Measurements from ENCODE around the gene MRPL45.
A peak's percentile ranks its signal among the peaks of the same experiment; 100 is the strongest.

MRPL45 gene

GRCh38 chr17:38326996-38327792 is 30.2 kb downstream of the MRPL45 start:
- DNase-seq = no peak

- no peak for DNase-seq
Observed at GRCh38 chr17:38327936-38328335, 31.0 kb downstream of the MRPL45 start.

GRCh38 chr17:38328620-38329019 is 31.7 kb downstream of the MRPL45 start:
- DNase-seq = no peak

- DNase-seq = no peak
Observed at GRCh38 chr17:38329284-38329683, 32.3 kb downstream of the MRPL45 start.

- DNase-seq = no peak
Observed at GRCh38 chr17:38329808-38330730, 33.1 kb downstream of the MRPL45 start.

- no peak for DNase-seq
Observed at GRCh38 chr17:38330941-38331411, 34.0 kb downstream of the MRPL45 start.

- DNase-seq = no peak
Observed at GRCh38 chr17:38332735-38333134, 35.8 kb downstream of the MRPL45 start.

- DNase-seq = peak; percentile 64
Observed at GRCh38 chr17:38333635-38334295, 36.8 kb downstream of the MRPL45 start.

GRCh38 chr17:38334480-38335364 is 37.8 kb downstream of the MRPL45 start:
- no peak for DNase-seq

- DNase-seq = no peak
Observed at GRCh38 chr17:38336838-38337237, 39.9 kb downstream of the MRPL45 start.

- DNase-seq = no peak
Observed at GRCh38 chr17:38338053-38338452, 41.1 kb downstream of the MRPL45 start.

GRCh38 chr17:38338535-38338934 is 41.6 kb downstream of the MRPL45 start:
- no peak for DNase-seq

- DNase-seq = no peak
Observed at GRCh38 chr17:38339891-38340290, 42.9 kb downstream of the MRPL45 start.

GRCh38 chr17:38341035-38341721 is 44.2 kb downstream of the MRPL45 start:
- peak; percentile 77 for DNase-seq

- DNase-seq = no peak
Observed at GRCh38 chr17:38342886-38343607, 46.1 kb downstream of the MRPL45 start.

- DNase-seq = no peak
Observed at GRCh38 chr17:38343608-38344419, 46.8 kb downstream of the MRPL45 start, which contains the start of gene GPR179. TSS of gene GPR179 (minus strand) at chr17:38343956. CDS start at chr17:38343789, 167 bp downstream.

- no peak for DNase-seq
Observed at GRCh38 chr17:38344420-38344745, 47.4 kb downstream of the MRPL45 start.

GRCh38 chr17:38345743-38346142 is 48.8 kb downstream of the MRPL45 start:
- no peak for DNase-seq

- DNase-seq = peak; percentile 88
Observed at GRCh38 chr17:38349097-38349730, 52.2 kb downstream of the MRPL45 start.
